ENCODE results near the gene ZNF91.
"Not testable (repeated sequence)": the region's sequence is repeated elsewhere in the genome, so short reads cannot be mapped to it uniquely, and the experiment has no call there.

DNA sequence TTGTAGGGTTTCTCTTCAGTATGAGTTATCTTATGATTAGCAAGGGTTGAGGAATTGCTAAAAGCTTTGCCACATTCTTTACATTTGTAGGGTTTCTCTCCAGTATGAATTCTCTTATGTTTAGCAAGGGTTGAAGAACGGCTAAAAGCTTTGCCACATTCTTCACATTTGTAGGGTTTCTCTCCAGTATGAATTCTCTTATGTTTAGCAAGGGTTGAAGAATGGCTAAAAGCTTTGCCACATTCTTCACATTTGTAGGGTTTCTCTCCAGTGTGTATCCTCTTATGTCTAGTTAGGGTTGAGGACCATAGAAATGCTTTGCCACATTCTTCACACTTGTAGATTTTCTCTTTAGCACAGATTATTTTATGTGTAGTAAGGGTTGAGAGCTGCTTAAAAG, 33.4 kb downstream of the ZNF91 start:
- TF ChIP-seq, protein P1, sequence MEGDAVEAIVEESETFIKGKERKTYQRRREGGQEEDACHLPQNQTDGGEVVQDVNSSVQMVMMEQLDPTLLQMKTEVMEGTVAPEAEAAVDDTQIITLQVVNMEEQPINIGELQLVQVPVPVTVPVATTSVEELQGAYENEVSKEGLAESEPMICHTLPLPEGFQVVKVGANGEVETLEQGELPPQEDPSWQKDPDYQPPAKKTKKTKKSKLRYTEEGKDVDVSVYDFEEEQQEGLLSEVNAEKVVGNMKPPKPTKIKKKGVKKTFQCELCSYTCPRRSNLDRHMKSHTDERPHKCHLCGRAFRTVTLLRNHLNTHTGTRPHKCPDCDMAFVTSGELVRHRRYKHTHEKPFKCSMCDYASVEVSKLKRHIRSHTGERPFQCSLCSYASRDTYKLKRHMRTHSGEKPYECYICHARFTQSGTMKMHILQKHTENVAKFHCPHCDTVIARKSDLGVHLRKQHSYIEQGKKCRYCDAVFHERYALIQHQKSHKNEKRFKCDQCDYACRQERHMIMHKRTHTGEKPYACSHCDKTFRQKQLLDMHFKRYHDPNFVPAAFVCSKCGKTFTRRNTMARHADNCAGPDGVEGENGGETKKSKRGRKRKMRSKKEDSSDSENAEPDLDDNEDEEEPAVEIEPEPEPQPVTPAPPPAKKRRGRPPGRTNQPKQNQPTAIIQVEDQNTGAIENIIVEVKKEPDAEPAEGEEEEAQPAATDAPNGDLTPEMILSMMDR (IDR thresholded peaks at IDR 0.05): not testable (repeated sequence)
- TF ChIP-seq POLR2AphosphoS5 (IDR thresholded peaks at IDR 0.05): not testable (repeated sequence)

Measured in sigmoid colon (tissue), 4 donors.